ENCODE data around the gene ADIG. TPM values are rescaled to one million over a fixed set of nuclear protein-coding genes. Genes with fewer than 3 reads are reported as not detected.

ADIG gene
- polyA plus RNA-seq, 4 donors: not detected

- no peak for DNase-seq (ENCODE audit: low read depth in 4 of 4, low spot score in 3 of 4)
Observed at GRCh38 chr20:38600057-38600456, 19.1 kb downstream of the ADIG start.

- peak in 1 of 4 donors; percentile 12 for DNase-seq (ENCODE audit: low read depth in 4 of 4, low spot score in 3 of 4)
Observed at GRCh38 chr20:38601216-38602184, 20.5 kb downstream of the ADIG start, which contains the start of gene ARHGAP40. Gene ARHGAP40, plus strand, starts transcription at chr20:38601809.

GRCh38 chr20:38602185-38602581, 21.2 kb downstream of the ADIG start:
- DNase-seq (ENCODE audit: low read depth in 4 of 4, low spot score in 3 of 4): no peak

- DNase-seq (ENCODE audit: low read depth in 4 of 4, low spot score in 3 of 4): no peak
Observed at GRCh38 chr20:38603286-38603685, 22.3 kb downstream of the ADIG start.

GRCh38 chr20:38604873-38605303, 23.9 kb downstream of the ADIG start:
- DNase-seq (ENCODE audit: low read depth in 4 of 4, low spot score in 3 of 4): no peak

- DNase-seq (ENCODE audit: low read depth in 4 of 4, low spot score in 3 of 4): no peak
Observed at GRCh38 chr20:38607351-38607750, 26.4 kb downstream of the ADIG start.

- DNase-seq (ENCODE audit: low read depth in 4 of 4, low spot score in 3 of 4): no peak
Observed at GRCh38 chr20:38608188-38608587, 27.2 kb downstream of the ADIG start.

- no peak for DNase-seq (ENCODE audit: low read depth in 4 of 4, low spot score in 3 of 4)
Observed at GRCh38 chr20:38609815-38610214, 28.8 kb downstream of the ADIG start.

- no peak for DNase-seq (ENCODE audit: low read depth in 4 of 4, low spot score in 3 of 4)
Observed at GRCh38 chr20:38610521-38610920, 29.5 kb downstream of the ADIG start.

- no peak for DNase-seq (ENCODE audit: low read depth in 4 of 4, low spot score in 3 of 4)
Observed at GRCh38 chr20:38612751-38613515, 31.9 kb downstream of the ADIG start.

GRCh38 chr20:38615283-38615682, 34.3 kb downstream of the ADIG start:
- no peak for DNase-seq (ENCODE audit: low read depth in 4 of 4, low spot score in 3 of 4)

- no peak for DNase-seq (ENCODE audit: low read depth in 4 of 4, low spot score in 3 of 4)
Observed at GRCh38 chr20:38616457-38616856, 35.5 kb downstream of the ADIG start.

GRCh38 chr20:38617011-38617829, 36.2 kb downstream of the ADIG start:
- no peak for DNase-seq (ENCODE audit: low read depth in 4 of 4, low spot score in 3 of 4)

GRCh38 chr20:38617830-38618196, 36.8 kb downstream of the ADIG start:
- DNase-seq (ENCODE audit: low read depth in 4 of 4, low spot score in 3 of 4): no peak

GRCh38 chr20:38620441-38620840, 39.4 kb downstream of the ADIG start:
- DNase-seq (ENCODE audit: low read depth in 4 of 4, low spot score in 3 of 4): no peak

- no peak for DNase-seq (ENCODE audit: low read depth in 4 of 4, low spot score in 3 of 4)
Observed at GRCh38 chr20:38623061-38623460, 42.1 kb downstream of the ADIG start.

GRCh38 chr20:38624084-38624483, 43.1 kb downstream of the ADIG start:
- no peak for DNase-seq (ENCODE audit: low read depth in 4 of 4, low spot score in 3 of 4)

- no peak for DNase-seq (ENCODE audit: low read depth in 4 of 4, low spot score in 3 of 4)
Observed at GRCh38 chr20:38625896-38626295, 44.9 kb downstream of the ADIG start.

- no peak for DNase-seq (ENCODE audit: low read depth in 4 of 4, low spot score in 3 of 4)
Observed at GRCh38 chr20:38626921-38627659, 46.1 kb downstream of the ADIG start.
